Measurements from ENCODE around the gene IARS1. TPM values are rescaled to one million over a fixed set of nuclear protein-coding genes. Genes with fewer than 3 reads are reported as not detected.

IARS1 gene
- total RNA-seq, 1 donor from 2014 or later = 260 TPM

- Histone ChIP-seq H4K20me1 (ENCODE audit: low read depth) (no peaks in the 10 kb centered on the region), H3K79me2 (ENCODE audit: low read depth) (no peaks in the 10 kb centered on the region), H3F3A (ENCODE audit: low read depth) (no peaks in the 10 kb centered on the region), H3K36me3 (peaks cover 39% of the 10 kb centered on the region), H3K4me1 (no peaks in the 10 kb centered on the region), H3K27ac (no peak overlapping the region), H3K4me2 (no peak overlapping the region), H3K9me3 (ENCODE audit: low read depth) (no peaks in the 10 kb centered on the region), H3K9ac (no peak overlapping the region), H3K27me3 (no peaks in the 10 kb centered on the region), H2AFZ (replicated peaks) (no peak overlapping the region), H3K4me3 (no peak overlapping the region)
- no peaks in the 10 kb centered on the region for H3K4me1 Mint-ChIP-seq
- H3K27ac Mint-ChIP-seq = no peak overlapping the region
- peaks cover 40% of the 10 kb centered on the region for H3K36me3 Mint-ChIP-seq
- TF ChIP-seq CTCF (IDR thresholded peaks at IDR 0.05) (no peak), EZH2 (IDR thresholded peaks at IDR 0.05) (no peak), EZH2phosphoT487 (IDR thresholded peaks at IDR 0.05) (no peak)
- H3K27me3 Mint-ChIP-seq (ENCODE audit: insufficient read depth, low read depth) = no peaks in the 10 kb centered on the region
- H3K9me3 Mint-ChIP-seq = no peaks in the 10 kb centered on the region
- DNase-seq (ENCODE audit: low spot score) = no peak
- no peak overlapping the region for H3K4me3 Mint-ChIP-seq
Observed at GRCh38 chr9:92266486-92266885, 27.0 kb downstream of the IARS1 start.

- Mint-ChIP-seq H3K4me1 (no peaks in the 10 kb centered on the region), H3K4me3 (no peak overlapping the region), H3K27me3 (ENCODE audit: insufficient read depth, low read depth) (no peaks in the 10 kb centered on the region), H3K27ac (no peak overlapping the region), H3K9me3 (no peaks in the 10 kb centered on the region), H3K36me3 (peaks cover 33% of the 10 kb centered on the region)
- H3K4me2 ChIP-seq = no peak overlapping the region
- no peaks in the 10 kb centered on the region for H3F3A ChIP-seq (ENCODE audit: low read depth)
- TF ChIP-seq EZH2 (IDR thresholded peaks at IDR 0.05) = no peak
- no peak for TF ChIP-seq EZH2phosphoT487 (IDR thresholded peaks at IDR 0.05)
- no peak for TF ChIP-seq CTCF (IDR thresholded peaks at IDR 0.05)
- H3K36me3 ChIP-seq = peaks cover 28% of the 10 kb centered on the region
- no peaks in the 10 kb centered on the region for H3K4me1 ChIP-seq
- H3K27ac ChIP-seq = no peak overlapping the region
- no peak overlapping the region for H3K4me3 ChIP-seq
- no peaks in the 10 kb centered on the region for H3K79me2 ChIP-seq (ENCODE audit: low read depth)
- H4K20me1 ChIP-seq (ENCODE audit: low read depth) = no peaks in the 10 kb centered on the region
- no peaks in the 10 kb centered on the region for H3K9me3 ChIP-seq (ENCODE audit: low read depth)
- no peak overlapping the region for H2AFZ ChIP-seq (replicated peaks)
- H3K27me3 ChIP-seq = no peaks in the 10 kb centered on the region
- H3K9ac ChIP-seq = no peak overlapping the region
- no peak for DNase-seq (ENCODE audit: low spot score)
Observed at GRCh38 chr9:92265154-92265553, 28.3 kb downstream of the IARS1 start.

GRCh38 chr9:92263131-92263530, 30.4 kb downstream of the IARS1 start:
- Histone ChIP-seq H3K36me3 (peaks cover 22% of the 10 kb centered on the region), H3K27ac (no peak overlapping the region), H3K9me3 (ENCODE audit: low read depth) (no peaks in the 10 kb centered on the region), H2AFZ (replicated peaks) (no peak overlapping the region), H3K27me3 (no peaks in the 10 kb centered on the region), H3K9ac (no peak overlapping the region), H4K20me1 (ENCODE audit: low read depth) (no peaks in the 10 kb centered on the region), H3K4me3 (no peak overlapping the region), H3K4me2 (no peak overlapping the region), H3K79me2 (ENCODE audit: low read depth) (no peaks in the 10 kb centered on the region), H3K4me1 (no peaks in the 10 kb centered on the region), H3F3A (ENCODE audit: low read depth) (no peaks in the 10 kb centered on the region)
- H3K4me3 Mint-ChIP-seq = no peak overlapping the region
- no peaks in the 10 kb centered on the region for H3K9me3 Mint-ChIP-seq
- H3K36me3 Mint-ChIP-seq = peaks cover 37% of the 10 kb centered on the region
- TF ChIP-seq CTCF (IDR thresholded peaks at IDR 0.05) = no peak
- TF ChIP-seq EZH2phosphoT487 (IDR thresholded peaks at IDR 0.05) = no peak
- no peak for TF ChIP-seq EZH2 (IDR thresholded peaks at IDR 0.05)
- H3K4me1 Mint-ChIP-seq = no peaks in the 10 kb centered on the region
- H3K27ac Mint-ChIP-seq = no peak overlapping the region
- DNase-seq (ENCODE audit: low spot score) = no peak
- no peaks in the 10 kb centered on the region for H3K27me3 Mint-ChIP-seq (ENCODE audit: insufficient read depth, low read depth)
